Heart right ventricle (tissue), 16 donors: ENCODE data around the gene GAB3. TPM values are rescaled to one million over a fixed set of nuclear protein-coding genes. Genes with fewer than 3 reads are reported as not detected.

ENCODE experiments used
- ATAC-seq, 8 donors: fragments of 200-7000 bp; cut with Tn5 transposase; one replicate each; pipeline ENCODE4 v1.9.1; 2020; ENCODE audit warnings: mild to moderate bottlenecking in 8 of 8, moderate library complexity in 8 of 8, moderate number of reproducible peaks in 1 of 8
- DNase-seq, 2 donors: peaks; one replicate each; pipeline ENCODE4 v3.0.0-alpha.2; 2020
- H3K27ac ChIP-seq, 10 donors: fragments of 200-600 bp; sonication (generic) in 2 of 10; one replicate each; pipeline versions ENCODE4 v1.5.0 to v1.8.0; 2020 to 2022; ENCODE audit warnings: mild to moderate bottlenecking in 3 of 10
- H3K27me3 ChIP-seq, 7 donors: fragments of 200-600 bp; one replicate each; pipeline ENCODE4 v1.8.0; 2021 to 2022; ENCODE audit warnings: mild to moderate bottlenecking in 2 of 7
- H3K36me3 ChIP-seq, 9 donors: fragments of 200-600 bp; sonication (generic) in 1 of 9; one replicate each; pipeline versions ENCODE4 v1.5.0 to v1.8.0; 2020 to 2022; ENCODE audit warnings: mild to moderate bottlenecking in 2 of 9
- H3K4me1 ChIP-seq, 9 donors: fragments of 200-600 bp; sonication (generic) in 1 of 9; one replicate each; pipeline versions ENCODE4 v1.5.0 to v1.8.0; 2020 to 2022; ENCODE audit warnings: mild to moderate bottlenecking in 4 of 9
- H3K4me3 ChIP-seq, 10 donors: fragments of 200-600 bp; sonication (generic) in 2 of 10; one replicate each; pipeline versions ENCODE4 v1.5.0 to v1.8.0; 2020 to 2022; ENCODE audit warnings: mild to moderate bottlenecking in 7 of 10, moderate library complexity in 2 of 10
- H3K9me3 ChIP-seq, 11 donors: fragments of 200-600 bp in 10 of 11; sonication (generic) in 2 of 11; one replicate each; pipeline versions ENCODE4 v1.5.0 to v1.8.0; 2013 to 2022; ENCODE audit warnings: mild to moderate bottlenecking in 2 of 11, control low read depth in 1 of 11, moderate library complexity in 1 of 11
- WGBS, 2 donors: extraction: QIAGEN DNeasy Blood & Tissue Kit; methylation state at CpG; one replicate each; pipeline ENCODE4 v1.1.7; 2013; ENCODE audit warnings: inconsistent platforms in 1 of 2; 5-methylcytosine and 5-hydroxymethylcytosine counted together
- intact Hi-C, 10 donors: fragments of 100-400 bp; cut with DNase I; formaldehyde crosslinking; loops; one replicate each; pipeline versions ENCODE4 v1.11.1 to v1.14.2; 2022
- polyA plus RNA-seq, 2 donors: library from polyadenylated mRNA; stranded (reverse); fragments of 200-250 nt; gene quantifications; one replicate each; pipeline ENCODE4 v1.2.3, GENCODE V29; 2013
- total RNA-seq, 10 donors: library from RNA; stranded (reverse); fragmentation: NEBNext Ultra II Directional in 3 of 10; extraction: Animal tissue kit (Norgen Biotek cat#: 25700) in 3 of 10; gene quantifications; one replicate each; pipeline versions ENCODE4 v1.2.1 to v1.2.4, GENCODE V29; 2021 to 2023
- TF ChIP-seq, protein P1 (sequence below), 9 donors: fragments of 200-600 bp; sonication (generic) in 2 of 9; IDR thresholded peaks; one replicate each; pipeline versions ENCODE4 v1.5.0 to v1.8.0; 2021 to 2022; ENCODE audit warnings: antibody characterized with exemption in 9 of 9, mild to moderate bottlenecking in 5 of 9, moderate library complexity in 1 of 9
- donor health status: Arrhythmogenic right ventricular cardiomyopathy.
- donor health status: ischemic (EF 13 %, LVEDD 7.1; RV severe dilation, severe dysfunction).
- donor health status: healthy with polysubstance abuse.
- donor health status: DM: no; HTN: yes; CAD: no.
- donor health status: DM: no; HTN: no; CAD: no.
- donor health status: ischemic (EF 25% LVEDD 6.9; RV normal size, moderate dysfunction).
- donor health status: ischemic (EF 25% LVEDD 5.7; RV mildly dilated, moderate dysfunction).
- donor health status: healthy.
- donor health status: DM: yes; HTN: yes; CAD: no.
- donor health status: Ischemic cardiomyopathy.
- donor health status: ischemic (EF 35%, LVEDD 5.7; RV mildly dilated, moderate dysfunction).
- donor health status: nonischemic (EF 11% LVEDD 7.7; RV severe dilation, severe dysfunction).
- donor health status: DM: yes; HTN: yes; CAD: no.
- donor health status: PGD.
- donor health status: ischemic (EF 29% LVEDD 5.4; RV normal size, mild dysfunction).
- donor health status: nonischemic (EF 23%, LVEDD 6.1; RV moderate dilation, normal function).

GAB3 gene
- total and polyA plus RNA-seq, 12 donors = 5.9 to 32.1 (median 22.0) TPM

DNA sequence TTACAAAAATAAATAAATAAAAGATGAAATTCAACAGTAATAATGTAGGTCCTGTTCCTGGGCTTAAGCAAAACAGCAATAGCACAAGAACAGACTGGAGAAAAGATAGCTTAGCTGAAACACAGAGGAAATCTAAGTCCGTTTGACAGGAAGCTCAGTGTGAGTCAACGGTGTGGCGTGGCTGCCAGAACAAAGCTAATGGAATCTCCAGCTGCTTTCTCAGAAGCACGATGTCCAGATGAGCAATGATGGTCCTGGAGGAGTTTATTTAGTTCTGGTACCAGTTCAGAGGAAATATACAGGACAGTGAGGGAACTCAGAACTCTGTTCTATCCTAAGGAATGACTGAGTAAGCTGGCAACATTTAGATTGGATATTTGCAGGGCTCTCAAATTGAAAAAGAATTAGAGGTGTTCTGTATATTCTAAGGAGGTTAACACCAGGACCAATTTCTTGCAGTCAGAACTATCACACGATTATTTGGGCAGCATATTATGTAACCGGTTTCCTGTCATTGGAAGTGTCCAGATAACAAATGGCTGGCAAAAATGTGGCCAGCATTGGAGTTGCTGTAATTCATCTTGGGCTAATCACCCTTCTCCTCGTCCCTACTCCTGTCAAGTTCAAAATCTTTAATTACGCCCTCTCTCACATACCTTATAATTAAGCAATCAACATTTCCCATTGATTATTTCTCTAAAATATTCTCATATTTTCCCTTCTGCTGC lies 12.7 kb downstream of the GAB3 start:
- no peaks in the 10 kb centered on the region for H3K27me3 ChIP-seq
- H3K27ac ChIP-seq = peak overlapping the region; percentile 64 to 90 (median 81)

DNA sequence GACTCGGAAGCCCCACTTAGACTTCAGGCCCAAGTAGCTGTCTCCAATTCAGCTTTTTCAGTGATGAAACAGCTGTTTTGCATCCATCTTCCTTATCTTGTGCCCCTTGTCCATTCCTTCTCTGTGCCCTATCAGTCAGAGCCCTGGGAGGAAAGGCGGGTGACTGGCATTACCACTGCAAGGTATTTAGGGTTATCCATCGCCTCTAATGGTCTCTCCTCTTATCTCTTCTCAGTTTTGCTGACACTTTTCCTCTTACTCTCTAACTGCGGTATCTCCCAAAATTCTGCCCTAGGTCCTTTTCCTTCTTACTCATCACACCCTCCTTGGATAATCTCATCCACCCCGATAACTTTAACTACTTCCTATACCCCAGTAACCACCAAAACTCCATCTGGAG lies 13.7 kb downstream of the GAB3 start:
- no peak overlapping the region for H3K4me3 ChIP-seq
- intact Hi-C loops = no loop called here
- TF ChIP-seq, protein P1, sequence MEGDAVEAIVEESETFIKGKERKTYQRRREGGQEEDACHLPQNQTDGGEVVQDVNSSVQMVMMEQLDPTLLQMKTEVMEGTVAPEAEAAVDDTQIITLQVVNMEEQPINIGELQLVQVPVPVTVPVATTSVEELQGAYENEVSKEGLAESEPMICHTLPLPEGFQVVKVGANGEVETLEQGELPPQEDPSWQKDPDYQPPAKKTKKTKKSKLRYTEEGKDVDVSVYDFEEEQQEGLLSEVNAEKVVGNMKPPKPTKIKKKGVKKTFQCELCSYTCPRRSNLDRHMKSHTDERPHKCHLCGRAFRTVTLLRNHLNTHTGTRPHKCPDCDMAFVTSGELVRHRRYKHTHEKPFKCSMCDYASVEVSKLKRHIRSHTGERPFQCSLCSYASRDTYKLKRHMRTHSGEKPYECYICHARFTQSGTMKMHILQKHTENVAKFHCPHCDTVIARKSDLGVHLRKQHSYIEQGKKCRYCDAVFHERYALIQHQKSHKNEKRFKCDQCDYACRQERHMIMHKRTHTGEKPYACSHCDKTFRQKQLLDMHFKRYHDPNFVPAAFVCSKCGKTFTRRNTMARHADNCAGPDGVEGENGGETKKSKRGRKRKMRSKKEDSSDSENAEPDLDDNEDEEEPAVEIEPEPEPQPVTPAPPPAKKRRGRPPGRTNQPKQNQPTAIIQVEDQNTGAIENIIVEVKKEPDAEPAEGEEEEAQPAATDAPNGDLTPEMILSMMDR (IDR thresholded peaks at IDR 0.05) = no peak
- no peak for DNase-seq
- no peaks in the 10 kb centered on the region for H3K36me3 ChIP-seq
- ATAC-seq = no peak
- 67 to 71% methylated on average over 5 of the region's 5 CpGs for WGBS, 2 donors
- no peaks in the 10 kb centered on the region for H3K27me3 ChIP-seq
- no peaks in the 10 kb centered on the region for H3K9me3 ChIP-seq
- H3K27ac ChIP-seq = peak overlapping the region; percentile 64 to 90 (median 81)
- peaks cover 20 to 85% (median 67%) of the 10 kb centered on the region in 9 donors for H3K4me1 ChIP-seq

More for the DNA sequence above, 12.7 kb downstream of the GAB3 start:
- no peaks in the 10 kb centered on the region for H3K36me3 ChIP-seq
- ATAC-seq (peak; percentile 56 to 90 (median 74)), DNase-seq (peak; percentile 43 to 59)
- 9 to 12% methylated on average over 8 of the region's 8 CpGs for WGBS, 2 donors
- H3K9me3 ChIP-seq = no peaks in the 10 kb centered on the region
- intact Hi-C loops = no loop called here
- H3K4me3 ChIP-seq = no peak overlapping the region
- TF ChIP-seq, protein P1 (IDR thresholded peaks at IDR 0.05) = no peak
- peaks cover 18 to 75% (median 57%) of the 10 kb centered on the region in 9 donors for H3K4me1 ChIP-seq

DNA sequence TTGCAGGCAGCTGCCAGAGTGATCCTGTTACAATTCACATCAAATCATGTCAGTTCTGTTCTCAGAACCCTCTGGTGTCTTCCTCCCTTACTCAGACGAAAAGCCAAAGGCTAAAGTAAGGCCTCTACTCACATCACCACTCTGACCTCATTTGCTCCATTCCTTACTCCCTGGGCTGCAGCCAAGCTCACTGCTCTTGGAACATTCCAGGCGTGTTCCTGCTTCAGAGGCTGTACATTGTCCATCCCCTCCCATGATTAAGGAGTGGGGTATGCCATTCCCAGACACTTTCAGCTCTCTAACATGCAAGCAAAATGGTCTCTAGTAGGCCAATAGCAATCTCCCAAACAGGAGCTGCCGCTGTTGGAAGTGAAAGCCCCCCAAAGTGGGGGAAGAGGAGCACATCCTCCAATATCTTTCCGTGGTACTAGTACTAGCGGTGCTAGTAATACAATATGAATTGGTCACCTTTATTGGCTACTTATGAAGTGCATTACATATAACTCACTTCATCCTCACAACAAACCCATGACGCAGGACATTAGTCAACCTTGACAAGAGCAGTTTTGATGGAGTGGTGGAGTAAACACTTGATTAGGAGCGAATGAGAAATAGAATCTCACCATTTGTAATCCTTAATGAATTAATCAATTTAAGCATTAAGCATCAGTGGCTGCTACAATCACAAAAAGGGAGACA lies 15.0 kb downstream of the GAB3 start:
- ATAC-seq = peak; percentile 35 to 87 (median 80)
- H3K27me3 ChIP-seq = no peaks in the 10 kb centered on the region
- peak; percentile 57 to 69 for DNase-seq
- intact Hi-C loops = no loop called here
- H3K27ac ChIP-seq = peak overlapping the region; percentile 64 to 90 (median 81)
- TF ChIP-seq, protein P1 (IDR thresholded peaks at IDR 0.05) = no peak
- H3K9me3 ChIP-seq = no peaks in the 10 kb centered on the region
- peaks cover 24 to 88% (median 80%) of the 10 kb centered on the region in 9 donors for H3K4me1 ChIP-seq
- no peaks in the 10 kb centered on the region for H3K36me3 ChIP-seq
- WGBS, 2 donors = 42 to 46% methylated on average over 7 of the region's 7 CpGs
- peak overlapping the region in 1 of 10 donors; percentile 15 for H3K4me3 ChIP-seq

DNA sequence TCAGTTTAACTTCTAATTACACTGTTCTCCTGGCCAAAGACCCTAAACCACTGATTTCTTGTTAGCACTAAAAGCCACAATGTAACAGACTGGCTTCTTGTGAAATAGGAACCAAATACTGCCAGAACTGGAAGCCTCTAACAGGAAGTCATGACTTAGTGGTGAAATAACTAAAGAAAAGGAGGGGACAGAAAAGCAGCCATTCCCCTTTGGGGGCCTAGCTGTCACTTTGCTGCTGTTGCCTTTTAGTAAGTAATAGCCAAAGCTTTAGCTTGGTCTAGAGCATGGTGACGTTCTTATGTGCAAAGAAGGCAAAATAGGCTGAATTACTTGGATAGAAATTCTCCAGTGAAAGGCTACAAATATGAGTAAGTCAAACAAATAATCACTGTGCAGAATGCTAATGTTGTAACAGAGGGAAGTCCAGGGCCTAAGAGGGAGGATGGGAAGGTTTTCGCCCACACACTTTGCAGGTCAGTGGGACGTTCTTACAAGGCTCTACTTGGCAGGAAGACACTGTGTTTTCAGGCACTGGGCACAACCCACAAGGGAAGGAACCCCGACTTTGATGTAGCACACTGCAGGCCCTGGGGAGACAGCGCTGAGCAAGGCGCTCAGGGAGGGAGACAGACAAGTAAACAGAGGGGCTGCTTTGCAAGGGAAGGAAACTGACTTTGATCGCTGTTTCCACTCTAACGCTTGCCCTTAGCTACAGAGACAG lies 16.7 kb downstream of the GAB3 start:
- Histone ChIP-seq H3K27me3 (no peaks in the 10 kb centered on the region), H3K36me3 (no peaks in the 10 kb centered on the region), H3K27ac (peak overlapping the region; percentile 64 to 90 (median 83)), H3K4me1 (peaks cover 29 to 100% (median 96%) of the 10 kb centered on the region in 9 donors), H3K4me3 (peak overlapping the region in 3 of 10 donors; percentile 7 to 19 (median 15)), H3K9me3 (no peaks in the 10 kb centered on the region)
- intact Hi-C loops = no loop called here
- ATAC-seq (peak; percentile 18 to 48 (median 35)), DNase-seq (peak in 1 of 2 donors; percentile 17)
- 12 to 25% methylated on average over 8 of the region's 8 CpGs for WGBS, 2 donors
- TF ChIP-seq, protein P1 (IDR thresholded peaks at IDR 0.05) = no peak
